HG03565 (cell line): ENCODE results near the gene DNHD1.
A peak's percentile ranks its signal among the peaks of the same experiment; 100 is the strongest.

ENCODE experiments used
- ATAC-seq: cut with Tn5 transposase; IDR thresholded peaks from one replicate; pipeline ENCODE4 v1.9.1; 2021; ENCODE audit warnings: mild to moderate bottlenecking, moderate library complexity; ENCODE audit not compliant: unreplicated experiment

DNHD1 gene

DNA sequence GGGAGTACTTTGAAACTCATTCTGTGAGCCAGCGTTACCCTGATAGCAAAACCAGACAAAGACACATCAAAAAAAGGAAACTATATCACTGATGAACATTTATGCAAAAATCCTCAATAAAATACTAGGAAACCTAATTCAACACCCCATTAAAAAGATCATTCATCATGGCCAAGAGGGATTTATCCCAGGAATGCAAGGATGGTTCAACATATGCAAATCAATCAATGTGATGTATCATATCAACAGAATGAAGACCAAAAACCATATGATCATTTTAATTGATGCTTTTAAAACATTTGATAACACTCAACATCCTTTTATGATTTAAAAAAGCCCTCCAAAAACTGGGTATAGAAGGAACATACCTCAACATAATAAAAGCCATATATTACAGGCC lies 86.5 kb downstream of the DNHD1 start:
- no peak for ATAC-seq

- no peak for ATAC-seq
Observed at GRCh38 chr11:6584528-6584927, 87.4 kb downstream of the DNHD1 start.

DNA sequence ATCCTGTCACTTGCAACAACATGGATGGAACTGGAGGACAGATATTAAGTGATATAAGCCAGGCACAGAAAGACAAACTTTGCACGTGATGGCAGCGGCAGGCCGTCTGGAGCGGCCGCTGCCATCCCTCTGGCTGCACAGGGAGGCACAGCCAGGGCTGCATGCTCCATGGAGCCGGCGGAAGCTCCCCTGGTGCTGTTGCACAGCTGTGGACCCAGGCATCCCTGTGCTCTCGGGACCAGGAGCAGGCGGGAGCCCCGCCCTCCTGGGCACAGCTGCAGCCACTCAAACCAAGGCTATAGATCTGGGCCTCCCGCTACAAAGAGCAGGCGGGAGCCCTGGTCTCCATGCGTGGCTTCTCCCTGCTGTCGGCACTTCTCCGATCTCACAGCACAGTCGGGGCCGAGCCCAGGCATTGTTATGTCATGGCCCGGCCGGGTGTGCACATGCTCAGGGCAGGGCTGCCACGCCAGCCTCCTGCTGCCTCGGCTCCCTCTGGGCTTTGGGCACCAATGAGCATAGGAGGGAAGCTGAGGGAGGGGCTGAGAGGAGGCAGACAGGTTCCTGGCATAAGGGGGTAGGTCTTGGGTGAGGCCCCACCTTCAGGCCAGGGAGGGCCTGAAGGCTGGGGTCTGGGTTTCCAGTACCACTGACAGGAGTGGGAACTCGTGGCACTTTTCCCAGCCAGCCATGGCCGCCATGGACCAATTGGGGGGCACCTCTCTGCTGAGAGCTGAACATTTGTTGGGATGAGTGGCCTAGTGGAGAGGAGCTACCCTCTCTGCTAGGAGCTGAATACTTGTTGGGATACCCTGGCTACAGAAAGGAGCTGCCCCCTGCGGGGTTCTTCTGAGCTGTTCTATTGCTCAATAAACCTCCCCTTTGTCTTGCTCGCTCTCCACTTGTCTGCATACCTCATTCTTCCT lies 89.6 kb downstream of the DNHD1 start:
- ATAC-seq: no peak

GRCh38 chr11:6587360-6587953 lies 90.4 kb downstream of the DNHD1 start:
- ATAC-seq: no peak

- ATAC-seq: no peak
Observed at GRCh38 chr11:6588018-6588417, 90.9 kb downstream of the DNHD1 start.

DNA sequence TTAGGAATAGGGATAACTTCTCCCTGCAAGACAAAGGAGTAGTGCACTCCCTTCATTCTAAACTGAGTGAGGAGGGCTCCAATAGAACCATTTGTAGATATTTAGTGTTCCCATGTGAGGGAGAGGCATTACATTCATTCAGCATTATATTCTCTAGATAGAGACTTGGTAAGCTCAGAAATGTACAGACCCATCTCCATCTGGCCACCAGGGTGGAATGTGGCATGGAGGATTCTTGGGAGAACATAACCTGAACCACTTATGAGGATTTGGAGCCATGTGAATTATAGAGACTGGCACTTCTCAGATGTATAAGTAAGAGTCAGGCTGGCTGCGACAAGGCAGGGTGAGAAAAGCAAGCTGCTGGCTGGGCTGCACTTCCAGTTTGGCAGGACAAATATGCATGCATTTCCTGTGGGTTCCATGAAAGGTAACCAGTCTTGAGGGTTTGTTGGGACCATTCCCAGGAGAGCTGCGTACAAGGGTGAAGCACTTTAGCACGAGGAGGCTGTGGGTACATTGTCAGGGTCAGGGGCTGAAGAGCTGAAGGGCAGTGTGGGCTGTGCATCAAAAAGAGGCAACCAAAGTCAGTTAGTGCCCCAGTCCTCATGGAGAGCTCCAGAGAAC lies 97.2 kb downstream of the DNHD1 start:
- no peak for ATAC-seq

DNA sequence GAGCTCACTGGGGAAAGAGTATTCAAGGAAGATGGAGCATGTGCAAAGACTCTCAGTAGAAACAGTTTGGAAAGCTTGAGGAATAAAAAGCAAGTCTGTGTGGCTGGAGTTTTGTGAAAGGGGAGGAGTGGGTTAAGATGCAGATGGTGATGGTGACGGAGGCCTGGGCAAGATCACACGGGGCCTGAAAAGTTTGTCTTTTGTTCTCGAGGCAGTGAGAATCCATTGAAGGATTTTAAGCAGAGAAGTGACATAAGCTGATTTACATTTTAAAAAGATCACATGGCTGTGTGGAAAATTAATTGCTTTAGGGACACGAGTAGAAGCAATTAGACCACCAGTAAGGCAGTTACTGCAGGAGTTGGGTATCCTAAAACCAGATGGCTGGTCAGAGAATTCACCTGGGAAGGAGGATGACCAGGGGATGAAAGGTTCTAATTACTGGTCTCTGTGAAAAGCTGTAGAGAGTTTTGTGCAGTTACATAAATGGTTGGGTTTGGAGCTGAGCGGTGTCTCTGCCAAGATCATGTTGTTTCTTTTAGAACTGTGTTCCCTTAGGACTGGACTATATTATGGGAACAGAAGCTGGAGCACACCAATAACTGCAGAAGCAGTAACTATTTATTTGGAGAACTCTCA lies 99.3 kb downstream of the DNHD1 start:
- ATAC-seq: no peak

DNA sequence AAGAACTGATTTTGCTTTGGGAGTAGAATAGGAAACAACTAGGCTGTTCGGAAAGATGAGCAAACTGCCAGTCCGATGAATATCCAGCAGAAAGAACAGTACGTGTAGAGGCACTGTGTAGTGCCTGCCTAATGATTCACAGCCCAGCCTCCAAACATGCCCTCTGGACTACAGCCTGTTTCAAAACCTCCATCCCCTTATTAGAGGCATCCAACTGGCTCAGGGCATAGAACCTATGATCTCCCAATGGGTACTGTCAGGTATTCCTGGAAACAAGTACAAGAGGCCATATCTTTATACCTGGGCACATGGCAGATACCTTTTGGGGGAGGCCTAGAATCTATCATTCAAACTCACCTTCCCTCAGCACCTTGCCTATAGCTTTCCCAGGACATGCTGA lies 101.5 kb downstream of the DNHD1 start:
- ATAC-seq: no peak

DNA sequence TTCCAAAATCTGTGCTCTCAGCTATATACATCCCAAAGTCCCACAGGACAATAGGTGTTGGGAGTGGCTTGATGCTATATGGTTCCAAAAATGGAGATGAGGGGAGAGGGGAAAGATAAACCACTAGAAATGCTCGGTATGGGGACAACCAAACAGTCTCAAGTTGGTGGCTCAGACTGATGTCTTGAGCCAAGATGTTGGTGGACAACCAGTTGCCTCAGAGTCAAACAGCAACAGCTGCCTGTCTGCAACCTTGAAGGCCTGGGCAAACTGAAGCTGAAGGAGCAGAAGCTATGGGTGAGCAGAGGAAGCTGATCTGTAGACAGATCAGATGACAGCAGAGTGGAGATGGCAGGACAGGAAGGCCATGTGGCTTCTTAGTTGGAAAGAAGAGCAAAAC lies 102.4 kb downstream of the DNHD1 start:
- no peak for ATAC-seq

- no peak for ATAC-seq
Observed at GRCh38 chr11:6599881-6600390, 102.9 kb downstream of the DNHD1 start.

- ATAC-seq: no peak
Observed at GRCh38 chr11:6601041-6601461, 104.0 kb downstream of the DNHD1 start.

- ATAC-seq: no peak
Observed at GRCh38 chr11:6602096-6602940, 105.2 kb downstream of the DNHD1 start.

- peak; percentile 57 for ATAC-seq
Observed at GRCh38 chr11:6603287-6604080, 106.4 kb downstream of the DNHD1 start, which contains the start of the genes ILK and RRP8. Gene ILK, plus strand, starts transcription at chr11:6603774. Its CDS starts 498 bp downstream, at chr11:6604272. Gene RRP8, minus strand, starts transcription at chr11:6603616. Its CDS starts 114 bp downstream, at chr11:6603502.

DNA sequence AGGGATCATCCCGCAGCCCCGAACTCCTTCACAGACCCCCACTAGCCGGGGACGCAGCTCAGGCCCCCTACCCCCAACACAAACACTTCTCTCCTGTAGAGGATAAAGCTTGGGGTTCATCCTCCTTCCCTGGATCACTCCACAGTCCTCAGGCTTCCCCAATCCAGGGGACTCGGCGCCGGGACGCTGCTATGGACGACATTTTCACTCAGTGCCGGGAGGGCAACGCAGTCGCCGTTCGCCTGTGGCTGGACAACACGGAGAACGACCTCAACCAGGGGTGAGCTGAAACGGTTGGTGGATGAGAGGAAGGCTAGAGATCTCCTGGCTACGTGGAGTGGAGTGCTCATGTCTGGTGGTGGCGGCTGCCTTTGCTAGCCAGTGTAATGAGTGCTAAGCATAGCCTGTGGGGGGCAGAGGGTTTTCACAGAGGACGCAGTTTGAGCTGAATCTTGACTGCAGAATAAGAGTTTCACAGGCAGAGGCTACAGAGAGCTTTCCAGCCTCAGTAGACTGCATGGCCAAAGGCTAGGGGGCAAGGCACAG lies 107.1 kb downstream of the DNHD1 start:
- peak; percentile 31 for ATAC-seq

GRCh38 chr11:6604790-6605189 lies 107.7 kb downstream of the DNHD1 start:
- no peak for ATAC-seq

DNA sequence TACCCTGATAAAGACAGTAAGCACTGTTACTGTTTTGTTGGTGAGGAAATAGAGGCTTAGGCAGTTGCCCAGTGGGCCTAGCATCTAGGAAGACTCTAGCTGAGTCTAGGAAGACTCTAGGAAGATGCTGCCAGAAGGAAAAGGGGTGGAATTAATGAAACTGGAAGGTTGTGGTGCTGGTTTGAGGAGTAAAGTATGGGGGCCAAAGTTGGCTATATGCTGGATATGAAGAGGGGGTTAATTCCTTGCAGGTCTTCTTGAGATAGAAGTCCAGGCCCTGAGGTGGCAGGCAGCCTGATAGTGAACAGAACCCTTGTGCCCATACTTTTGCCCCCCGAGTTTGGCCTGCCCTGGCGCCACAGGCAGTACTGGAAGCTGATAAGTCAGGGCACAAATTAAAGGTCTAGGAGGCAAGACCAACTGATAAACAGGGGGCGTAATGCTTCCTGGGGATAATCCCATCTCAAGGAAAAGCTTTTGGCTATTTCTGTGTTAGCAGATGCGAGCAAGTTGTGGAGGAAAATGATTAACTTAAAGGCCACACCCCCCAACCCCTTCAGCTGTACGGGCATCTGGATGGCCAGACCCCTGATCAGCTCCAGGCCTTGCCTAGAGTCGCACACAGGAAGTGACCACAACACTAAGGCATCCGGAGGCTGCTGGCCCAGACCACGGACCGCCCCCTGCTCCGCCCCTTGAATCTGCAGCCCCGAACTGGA lies 109.5 kb downstream of the DNHD1 start:
- ATAC-seq: peak; percentile 37

DNA sequence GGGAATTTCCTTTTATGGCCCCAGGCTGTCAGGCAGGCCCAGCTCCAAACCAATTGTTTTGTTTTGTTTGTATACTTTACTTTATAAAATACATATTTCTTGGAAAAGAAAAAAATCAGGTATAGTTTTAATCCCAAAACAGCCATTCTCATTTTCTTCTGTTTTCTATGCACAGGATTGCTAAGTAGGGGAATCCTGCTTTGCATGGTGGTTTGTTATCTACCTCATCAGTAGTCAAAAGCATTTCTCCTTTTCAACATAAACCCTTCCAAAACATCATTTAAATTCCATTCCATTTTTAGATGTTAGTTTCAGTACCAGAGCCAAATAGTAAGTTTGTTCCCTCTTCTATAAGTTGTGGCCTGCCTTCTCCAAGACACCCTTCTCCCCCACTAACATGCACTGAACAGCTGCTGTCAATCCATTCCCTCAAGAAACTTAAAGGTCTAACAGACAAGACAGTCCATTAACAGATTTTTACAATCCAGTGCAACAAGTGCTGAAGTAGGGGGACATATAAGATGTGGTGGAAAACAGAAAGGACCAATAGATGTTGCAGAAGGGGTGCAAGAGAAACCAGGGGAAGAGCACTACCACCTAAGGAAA lies 110.2 kb downstream of the DNHD1 start:
- peak; percentile 0 for ATAC-seq

- ATAC-seq: no peak
Observed at GRCh38 chr11:6608011-6608410, 110.9 kb downstream of the DNHD1 start.
